Measurements from ENCODE around the gene CLIC3.

CLIC3 gene

DNA sequence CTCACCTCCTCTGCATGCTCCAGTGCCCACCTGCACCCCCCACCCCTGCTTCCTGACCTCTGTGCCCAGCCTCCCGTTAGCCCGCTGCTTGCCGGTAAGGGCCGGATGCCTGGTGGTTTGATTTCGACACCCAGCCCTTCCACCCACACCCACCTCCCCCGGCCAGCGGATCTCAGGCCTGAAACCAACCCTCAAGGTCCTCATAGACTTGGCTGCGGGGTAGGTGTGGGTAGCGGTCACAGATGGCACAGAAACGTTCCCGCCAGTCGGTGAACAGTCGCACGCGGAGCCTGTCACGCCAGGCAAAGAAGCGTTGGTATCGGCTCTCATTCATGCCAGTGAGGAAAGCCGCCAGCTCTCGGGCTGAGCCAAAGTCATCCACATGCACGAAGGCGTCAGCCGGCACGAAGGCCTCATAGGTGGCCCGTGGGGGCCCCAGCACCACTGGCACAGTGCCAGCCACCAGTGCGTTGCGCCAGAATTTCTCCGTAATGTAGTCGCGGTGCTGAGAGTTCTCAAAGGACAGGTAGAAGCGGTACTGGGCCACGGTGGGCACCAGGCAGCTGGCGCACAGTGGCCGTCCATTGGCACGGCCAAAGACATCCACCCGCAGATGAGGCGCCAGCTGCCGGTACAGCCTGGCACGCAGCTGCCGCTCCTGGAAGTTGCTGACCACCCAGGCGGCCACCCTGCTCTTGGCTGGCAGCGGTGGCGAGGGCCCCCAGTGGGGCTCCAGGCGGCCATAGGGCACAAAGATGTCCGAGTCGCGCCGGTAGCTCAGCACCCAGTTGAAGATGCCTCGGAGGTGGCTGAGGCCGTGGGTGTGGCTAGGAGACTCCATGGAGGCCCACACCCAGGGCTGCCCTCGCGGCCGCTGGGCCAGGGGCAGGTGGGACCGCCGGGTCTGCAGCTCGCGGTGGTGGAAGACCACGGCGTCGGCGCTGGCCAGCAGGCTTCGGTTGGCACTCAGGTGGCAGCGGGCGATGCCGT, 34.5 kb upstream of the CLIC3 start:
- DNase-seq = peak; percentile 92

DNA sequence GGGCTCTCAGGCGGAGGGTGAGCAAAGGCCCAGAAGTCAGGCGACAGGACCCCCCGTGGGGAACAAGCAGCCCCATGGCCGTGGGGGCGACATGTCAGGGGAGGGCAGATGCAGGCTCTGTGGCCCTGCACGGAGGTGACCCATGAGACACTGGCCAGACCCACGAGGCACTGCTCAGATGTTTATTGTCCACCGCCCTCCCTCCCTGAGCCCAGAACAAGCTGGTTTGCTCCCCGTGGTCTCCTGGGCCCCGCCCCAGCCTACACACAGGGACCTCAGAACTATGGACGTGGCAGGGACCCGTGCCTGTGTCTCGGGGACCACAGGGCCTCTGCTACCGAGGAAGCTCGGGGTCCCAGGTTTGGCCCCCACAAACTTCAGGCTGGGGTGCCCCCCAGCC, 33.6 kb upstream of the CLIC3 start:
- DNase-seq = peak; percentile 42

DNA sequence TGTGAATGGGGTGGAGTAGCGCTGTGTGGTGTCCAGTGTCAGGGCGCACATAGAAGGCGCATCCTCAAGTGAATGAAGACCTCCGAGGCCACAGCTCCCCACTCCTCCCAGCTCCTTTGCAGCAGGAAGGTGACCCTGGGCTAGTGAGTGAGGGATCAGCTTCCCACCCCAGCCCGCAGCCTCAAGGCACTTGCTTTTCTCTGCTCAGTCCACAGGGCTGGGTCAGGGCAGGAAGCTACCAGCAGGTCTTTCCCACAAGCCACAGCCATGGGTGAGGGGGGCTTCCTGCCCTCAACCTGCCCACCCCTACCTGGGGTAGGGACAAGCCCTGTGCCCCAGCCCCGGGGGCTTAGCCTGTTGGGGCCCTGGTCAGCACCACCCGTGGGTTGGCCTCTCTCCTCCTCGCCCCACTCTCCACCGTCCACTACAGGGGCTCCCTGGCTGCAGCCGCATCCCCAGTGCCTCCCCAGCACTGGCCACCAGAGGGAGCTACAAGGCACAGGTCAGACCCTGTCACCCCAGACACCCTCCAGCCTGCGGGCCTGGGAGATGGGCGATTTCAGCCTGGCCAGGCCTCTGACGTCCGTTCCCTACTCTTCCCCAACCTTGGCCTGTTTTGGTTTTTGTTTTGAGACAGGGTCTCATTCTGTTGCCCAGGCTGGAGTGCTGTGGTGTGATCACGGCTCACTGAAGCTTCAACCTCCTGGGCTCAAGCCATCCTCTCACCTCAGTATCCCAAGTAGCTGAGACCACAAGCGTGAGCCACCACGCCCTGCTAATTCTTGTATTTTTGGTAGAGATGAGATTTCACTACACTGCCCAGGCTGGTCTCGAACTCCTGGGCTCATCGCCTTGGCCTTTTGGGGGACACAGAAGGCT, 32.9 kb upstream of the CLIC3 start:
- DNase-seq = peak; percentile 74

DNA sequence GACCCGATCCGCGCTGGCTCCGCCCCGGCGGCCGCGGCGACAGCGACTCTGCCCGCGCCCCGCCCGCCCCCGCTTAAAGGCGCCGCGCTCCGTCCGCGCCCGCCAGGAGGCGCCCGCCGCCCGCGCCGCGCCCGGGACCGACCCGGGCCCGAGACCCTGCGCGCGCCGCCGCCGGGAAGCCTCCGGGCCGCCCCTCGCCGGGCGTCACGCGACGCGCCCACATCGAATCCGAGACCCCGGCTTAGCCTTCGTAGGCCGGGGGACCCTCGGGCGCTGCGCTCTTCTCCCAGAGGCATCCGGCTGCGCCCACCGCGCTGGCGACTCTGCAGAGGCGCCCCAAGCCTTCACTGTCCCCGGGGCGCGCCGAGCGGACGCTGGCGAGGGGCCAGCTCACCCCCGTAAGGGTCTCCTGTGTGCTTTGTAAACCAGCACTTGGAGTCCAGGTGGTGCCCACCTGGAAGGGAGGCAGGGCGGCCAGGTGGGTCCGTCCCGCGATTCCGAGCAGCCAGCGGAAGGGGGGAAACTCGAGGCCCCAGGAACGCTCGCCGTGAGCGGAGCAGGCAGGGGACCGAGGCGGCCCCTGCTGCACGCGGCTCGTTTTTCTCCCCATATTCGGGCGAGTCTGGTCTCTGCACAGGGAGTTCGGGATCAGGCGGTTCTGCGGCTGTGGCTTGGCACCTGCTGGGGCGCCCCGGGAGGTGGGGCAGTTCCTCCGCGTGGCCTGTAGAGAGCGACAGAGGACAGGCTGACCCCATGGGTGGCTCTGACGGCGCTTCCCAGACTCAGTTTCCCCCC, 32.1 kb upstream of the CLIC3 start:
- peak; percentile 25 for DNase-seq

DNA sequence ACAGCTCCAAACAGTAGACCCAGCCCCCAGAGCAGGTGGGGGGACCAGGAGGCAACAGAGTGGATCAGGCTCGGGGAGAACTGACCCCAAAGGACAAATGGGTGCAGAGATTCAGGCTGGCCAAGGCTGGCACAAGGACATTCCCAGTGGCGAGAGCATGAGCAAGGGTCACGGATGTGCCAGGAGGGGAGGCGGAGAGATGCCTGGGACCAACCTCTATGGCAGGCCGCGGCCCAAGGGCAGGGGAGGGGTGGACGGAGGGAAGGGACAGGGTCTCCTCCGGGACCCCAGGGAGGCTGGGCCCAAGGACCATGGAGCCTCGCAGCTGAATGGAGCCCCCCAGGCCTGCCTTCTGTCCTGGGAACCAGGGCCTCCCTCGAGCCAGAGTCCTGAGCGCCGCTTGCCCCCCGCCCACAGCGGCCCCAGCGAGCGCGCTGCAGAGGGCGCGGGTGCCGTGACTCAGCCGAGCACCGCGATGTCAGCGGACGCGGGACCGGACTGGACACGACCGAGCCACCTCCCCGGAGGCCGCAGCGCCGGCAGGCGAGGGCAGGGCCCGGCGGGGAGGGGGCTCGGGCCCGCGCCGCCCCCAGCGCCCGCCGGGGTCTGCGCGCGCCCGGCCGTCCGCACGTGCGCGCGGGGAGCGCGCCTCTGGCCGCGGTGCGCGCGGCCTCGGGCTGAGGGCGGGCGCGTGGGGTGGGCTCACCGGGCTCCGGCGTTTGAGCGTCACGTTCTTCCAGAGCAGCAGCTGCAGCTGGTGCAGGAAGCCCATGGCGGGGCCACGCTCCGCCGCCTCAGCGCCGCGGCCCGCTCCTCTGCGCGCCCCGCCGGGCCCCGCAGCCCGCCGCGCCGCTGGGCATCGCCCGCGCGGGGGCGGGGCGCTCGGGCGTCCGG, 31.2 kb upstream of the CLIC3 start, which contains the start of gene ABCA2:
TSS of gene ABCA2 (minus strand) at position 869 of the 894 bp plus-strand sequence. CDS start at position 772, 97 bp downstream.
- no peak for DNase-seq

DNA sequence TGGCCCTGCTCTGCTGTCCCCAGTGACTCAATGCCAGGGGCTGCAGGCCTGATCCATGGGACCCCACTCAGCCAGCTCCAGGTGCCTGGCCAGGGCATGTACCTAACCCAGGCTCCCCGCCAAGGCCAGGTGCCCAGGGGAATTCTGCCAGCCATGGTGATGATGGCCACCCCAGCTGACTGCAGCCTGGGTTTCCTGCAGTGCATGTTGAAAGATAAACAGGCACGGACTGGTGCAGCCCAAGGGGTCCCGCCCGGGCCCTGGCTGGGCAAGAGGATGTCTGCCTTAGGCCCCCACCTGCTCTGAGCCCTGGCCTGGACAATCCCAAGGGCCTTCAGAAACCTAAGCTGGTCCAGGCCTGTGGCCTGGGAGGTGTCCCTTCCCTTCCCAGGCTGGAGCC, 30.5 kb upstream of the CLIC3 start:
- DNase-seq = no peak

DNA sequence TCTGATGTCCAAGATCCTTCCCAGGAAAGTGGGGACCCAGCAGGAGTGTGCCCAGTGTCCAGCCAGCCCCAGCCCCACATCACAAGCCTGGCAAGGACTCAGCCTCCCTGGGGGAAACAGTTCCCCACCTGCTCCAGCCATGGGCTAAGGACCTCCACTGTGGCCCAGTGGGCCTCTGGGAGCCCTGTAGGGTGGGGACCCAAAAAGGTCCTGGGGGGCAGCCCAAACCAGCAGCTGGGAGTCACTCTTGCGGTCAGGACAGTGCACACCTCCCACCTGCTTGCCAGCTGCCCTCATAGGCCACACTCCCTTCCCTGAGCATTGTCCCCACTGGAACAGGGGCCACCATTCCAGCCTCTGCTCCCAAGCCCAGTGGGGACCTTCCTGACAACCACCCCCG, 30.0 kb upstream of the CLIC3 start:
- no peak for DNase-seq

DNA sequence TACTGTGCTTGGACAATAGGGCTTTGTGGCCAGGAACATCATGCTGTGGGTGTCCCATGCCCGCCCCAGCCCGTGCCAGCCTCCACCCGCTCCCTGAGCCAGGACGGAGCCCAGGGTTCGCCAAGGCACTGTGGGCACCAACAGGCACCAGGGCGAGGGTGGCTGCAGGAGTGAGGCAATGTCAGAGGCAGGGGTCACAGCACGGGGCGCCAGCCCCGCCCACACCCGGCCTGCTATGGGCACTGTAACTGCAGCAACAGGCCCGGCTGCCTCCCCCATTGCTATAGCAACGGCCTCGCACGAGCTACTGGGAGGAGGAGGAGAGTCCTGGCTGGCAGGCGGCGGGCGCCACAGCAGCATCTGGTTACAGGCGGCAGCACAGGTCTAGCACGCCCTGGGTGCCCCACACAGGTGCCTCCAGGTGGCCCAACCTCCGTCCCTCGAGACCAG, 29.2 kb upstream of the CLIC3 start:
- DNase-seq = no peak

DNA sequence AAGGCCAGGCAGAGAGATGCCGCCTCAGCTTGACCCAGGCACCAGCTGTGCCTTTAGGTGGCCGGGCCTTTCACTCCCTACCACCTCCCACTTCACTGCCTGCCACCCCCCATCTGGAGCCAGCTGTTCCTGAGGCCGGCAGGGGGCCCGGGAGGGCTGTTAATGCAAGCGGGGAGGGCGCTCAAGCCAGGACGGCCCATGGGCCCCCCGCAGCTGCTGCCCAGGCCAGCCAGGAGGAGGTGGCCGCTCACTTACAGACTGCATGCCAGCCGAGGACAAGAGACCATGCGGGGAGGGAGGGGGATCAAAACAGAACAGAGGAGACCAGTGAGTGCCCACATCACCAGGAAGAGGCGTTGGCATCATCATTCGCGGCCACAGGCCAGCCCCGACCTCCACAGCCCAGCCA, 27.2 kb upstream of the CLIC3 start:
- DNase-seq = no peak

DNA sequence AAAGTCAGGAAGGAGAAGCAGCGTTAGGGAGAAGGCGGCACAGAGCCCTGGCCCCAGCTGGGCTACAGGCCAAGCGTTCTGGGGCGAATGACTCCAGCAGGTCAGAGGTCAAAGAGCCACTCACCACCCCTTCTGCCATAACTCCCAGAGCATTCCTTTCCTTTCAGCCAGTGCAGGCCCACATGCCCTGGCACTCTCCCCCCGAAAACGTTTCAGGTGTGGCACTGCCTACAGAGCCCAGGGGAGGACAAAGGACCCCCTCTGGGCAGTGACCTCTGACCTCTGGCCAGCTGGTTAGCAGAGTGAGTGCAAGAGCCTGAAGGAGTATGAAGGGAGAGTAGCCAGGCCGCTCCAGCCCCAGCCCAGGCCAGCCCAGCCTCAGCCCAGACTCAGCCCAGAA, 26.8 kb upstream of the CLIC3 start:
- no peak for DNase-seq

DNA sequence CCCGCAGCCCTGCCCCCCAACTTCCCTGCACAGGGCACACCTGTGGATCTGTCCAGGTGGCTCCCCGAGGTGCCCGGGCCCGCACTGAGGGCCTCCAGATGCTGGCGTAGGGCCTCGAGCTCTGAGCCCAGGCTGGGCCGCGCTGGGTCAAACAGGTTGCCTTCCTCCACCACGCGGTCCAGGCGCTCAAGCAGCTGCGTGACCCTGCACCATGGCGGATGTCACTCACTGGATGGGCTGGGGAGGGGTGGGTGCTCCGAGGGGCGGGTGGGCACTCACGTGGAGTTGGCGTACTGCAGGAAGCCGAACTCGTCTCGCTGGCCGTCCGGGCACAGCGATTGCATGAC, 26.3 kb upstream of the CLIC3 start:
- DNase-seq = no peak

DNA sequence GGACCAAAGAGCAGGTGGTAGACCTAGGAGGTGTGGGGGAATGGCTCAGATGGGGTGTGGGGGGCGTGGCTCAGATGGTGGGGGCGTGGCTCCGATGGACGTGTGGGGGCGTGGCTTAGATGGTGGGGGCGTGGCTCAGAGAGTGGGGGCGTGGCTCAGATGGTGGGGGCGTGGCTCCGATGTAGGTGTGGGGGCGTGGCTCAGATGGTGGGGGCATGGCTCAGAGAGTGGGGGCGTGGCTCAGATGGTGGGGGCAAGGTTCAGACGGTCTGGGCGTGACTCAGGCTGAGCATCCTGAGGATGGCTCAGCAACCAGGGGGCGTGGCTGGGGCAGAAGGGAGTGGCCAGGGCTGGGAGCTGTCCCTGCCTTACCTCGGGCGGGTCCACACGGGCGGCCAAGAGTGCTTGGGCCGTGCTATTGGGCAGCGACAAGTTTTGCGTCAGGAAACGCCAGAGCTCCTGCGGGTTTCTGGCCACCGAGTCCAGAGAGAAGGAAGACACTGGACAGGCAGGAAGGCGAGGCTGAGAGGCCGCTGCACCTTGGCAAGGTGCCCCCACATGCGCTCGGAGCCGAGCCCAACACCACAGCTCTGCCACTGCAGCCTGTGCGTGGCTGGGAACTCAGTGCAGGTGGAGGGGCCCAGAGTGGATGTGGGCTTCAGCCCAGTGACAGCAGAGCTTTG, 25.8 kb upstream of the CLIC3 start:
- DNase-seq = no peak

DNA sequence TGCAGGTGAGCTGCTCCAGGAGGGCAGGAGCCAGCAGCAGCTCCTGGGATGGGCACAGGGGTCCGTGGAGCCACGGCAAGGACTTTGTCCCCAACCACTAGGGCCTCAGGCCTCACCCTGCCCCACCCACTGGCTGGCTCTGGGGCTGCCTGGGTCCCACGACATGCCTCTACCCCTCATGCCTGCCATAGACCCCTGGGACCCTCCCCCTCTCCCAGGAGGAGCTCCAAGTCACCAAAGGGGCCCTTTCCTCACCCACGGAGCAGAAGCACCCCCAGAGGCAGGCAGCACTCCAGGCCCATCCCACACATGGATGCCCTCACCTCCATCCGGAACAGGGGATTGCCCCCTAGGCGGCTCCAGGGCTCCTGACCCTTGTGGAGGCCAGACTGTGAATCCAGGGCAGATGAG, 25.2 kb upstream of the CLIC3 start:
- no peak for DNase-seq

DNA sequence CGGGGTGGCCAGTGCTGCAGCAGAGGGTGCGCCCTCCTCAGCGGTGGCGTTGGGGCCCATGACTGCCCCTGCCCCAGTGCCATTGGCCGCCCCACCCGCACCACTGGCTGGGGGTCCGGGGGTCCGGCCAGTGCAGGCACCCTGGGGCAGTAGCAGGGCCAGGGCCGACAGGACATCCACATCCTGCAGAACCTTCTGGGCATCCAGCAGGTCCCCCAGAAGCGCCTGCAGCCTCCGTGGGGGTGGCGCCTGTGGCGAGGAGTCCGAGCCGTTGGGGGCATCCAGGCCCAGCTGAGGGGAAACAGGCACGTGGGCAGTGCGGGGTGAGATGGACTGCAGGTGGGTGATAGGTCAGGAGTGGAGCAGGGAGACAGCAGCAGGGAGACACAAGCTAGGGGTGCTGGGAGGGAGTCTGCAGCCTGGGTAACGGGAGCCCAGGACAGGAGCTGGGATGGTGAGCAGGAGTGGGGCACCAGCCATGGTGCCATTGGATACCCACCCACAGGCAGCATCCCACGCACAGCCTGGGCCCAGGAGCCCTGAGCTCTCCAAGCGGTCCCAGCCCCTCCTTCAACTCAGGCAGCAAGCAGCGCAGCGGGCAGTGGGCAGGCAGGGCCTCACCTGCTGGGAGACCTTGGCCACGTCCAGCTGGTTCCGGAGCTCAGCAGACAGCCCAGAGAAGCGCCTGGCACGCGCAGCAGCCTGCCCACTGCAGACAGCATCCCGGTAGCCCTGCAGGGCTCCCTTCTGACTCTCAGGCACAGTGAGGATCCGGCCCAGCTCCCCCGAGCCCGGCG, 24.6 kb upstream of the CLIC3 start:
- DNase-seq = no peak

DNA sequence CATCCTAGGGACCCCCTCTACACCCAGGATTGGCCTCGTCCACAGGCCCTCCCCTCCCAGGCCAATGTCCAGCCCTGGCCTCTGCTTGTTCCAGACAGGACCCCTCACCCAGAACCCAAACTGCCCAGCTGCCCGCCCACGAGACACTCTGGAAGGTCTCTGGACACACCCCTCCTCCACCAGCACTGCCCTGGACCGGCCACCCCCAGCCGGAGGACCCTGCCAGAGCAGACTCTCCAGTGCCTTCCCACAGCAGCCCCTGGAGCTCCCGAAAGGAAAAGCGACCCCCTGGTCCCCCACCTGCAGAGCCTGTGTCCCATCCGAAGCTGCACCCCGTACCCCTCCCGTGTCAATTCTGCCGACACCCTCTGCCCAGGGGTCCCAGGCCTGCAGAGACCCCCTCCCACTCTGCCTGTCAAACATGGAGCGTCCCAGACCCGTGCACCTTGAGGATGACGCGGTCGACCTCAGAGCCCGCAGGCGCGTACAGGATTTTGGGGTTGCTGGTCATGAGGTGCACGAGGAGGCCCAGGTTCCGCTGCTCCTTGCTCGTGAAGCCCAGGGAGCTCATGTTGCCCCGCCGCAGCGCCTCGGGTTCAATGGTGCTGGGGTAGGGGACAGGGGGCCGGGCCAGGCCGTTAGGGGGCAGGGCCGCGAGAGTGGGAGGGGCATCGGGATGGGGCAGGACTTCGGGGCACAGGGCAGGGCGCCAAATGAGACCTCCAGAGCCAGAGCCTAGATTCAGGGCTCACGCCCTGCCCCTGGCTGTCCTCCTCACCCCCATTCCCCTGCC, 23.7 kb upstream of the CLIC3 start:
- no peak for DNase-seq

DNA sequence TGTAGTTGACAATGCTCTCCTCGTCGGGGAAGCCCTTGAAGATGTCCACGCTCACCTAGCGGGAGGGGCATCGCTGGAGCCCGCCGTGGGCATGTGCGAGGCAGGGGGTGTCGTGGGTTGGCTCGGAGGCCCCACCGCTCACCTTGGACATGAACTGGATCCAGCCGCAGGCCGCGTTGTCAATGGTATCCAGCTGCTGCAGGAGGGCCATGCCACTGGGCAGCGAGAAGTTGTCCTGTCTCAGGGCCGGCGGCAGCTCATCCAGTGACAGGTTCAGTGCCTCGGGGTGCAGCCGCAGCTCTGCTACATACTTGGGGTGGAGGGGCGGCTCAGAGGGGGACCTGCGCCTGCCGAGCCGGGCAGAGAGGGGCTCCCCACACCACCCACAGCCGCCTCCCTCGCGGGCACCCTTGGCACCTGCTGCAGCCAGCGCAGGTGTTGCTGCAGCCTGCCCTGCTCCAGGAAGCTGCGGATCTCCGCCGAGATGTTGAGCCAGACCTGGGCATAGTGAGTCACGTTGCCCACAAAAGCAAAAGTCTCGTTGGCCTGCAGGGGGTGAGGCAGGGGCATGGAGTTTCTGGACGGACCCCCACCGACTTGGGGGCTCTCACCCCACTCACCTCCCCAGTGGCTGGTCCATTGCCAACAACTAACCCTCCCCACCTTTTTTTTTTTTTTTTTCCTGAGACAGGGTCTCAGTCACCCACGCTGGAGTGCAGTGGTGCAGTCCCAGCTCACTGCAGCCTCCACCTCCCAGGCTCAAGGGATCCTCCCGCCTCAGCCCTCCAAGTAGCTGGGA, 22.6 kb upstream of the CLIC3 start:
- no peak for DNase-seq

DNA sequence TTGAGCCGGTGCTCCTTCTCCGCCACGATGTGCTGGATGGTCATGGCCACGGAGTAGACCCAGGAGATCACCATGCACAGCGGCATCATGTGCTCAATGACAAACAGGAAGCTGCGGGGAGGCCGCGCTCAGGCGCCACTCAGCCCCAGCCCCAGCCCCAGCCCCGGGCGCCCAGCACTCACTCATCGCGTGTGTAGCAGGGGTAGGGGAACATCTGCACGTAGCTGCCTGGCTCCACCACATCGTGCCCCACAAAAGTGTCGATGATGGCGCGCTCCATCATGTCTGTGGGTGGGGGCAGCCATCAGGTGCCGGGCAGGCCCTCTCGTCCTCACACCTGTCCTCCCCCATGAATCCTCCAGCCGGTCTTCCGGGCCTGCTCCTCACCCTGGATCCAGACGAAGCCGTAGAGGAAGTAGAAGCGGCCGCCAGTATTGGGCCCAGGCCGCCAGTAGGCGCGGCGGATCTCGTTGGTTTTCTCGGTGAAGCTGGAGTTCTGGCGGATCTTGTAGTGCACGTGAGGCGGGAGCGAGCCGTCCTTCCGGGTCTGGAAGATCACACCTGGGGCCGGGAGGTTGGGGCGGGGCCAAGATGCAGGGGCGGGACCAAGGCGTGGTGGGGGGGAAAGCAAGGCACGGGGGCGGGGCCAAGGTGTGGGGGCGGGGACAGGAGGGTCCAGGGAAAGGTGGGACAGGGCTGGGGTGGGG, 21.6 kb upstream of the CLIC3 start:
- DNase-seq = no peak

DNA sequence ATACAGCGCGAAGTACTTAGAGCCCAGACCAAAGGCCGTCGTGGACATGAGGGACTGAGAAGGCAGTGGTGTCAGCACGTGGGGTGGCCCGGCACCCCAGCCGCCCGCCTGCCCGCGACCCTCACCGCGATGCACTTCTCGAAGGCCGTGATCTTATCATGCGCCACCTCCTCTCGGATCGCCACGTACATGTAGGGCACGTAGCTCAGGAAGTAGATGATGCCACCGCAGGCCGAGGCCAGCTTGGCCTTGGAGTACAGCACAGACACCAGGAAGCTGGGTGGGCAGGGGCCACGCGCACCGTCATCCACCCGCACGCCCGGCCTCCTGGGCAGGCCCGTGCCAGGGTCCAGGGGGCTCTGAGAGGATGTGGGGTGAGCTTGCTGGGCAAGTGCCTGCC, 20.7 kb upstream of the CLIC3 start:
- DNase-seq = no peak
